ENCODE data around the gene FGFR3.

Gene FGFR3

DNA sequence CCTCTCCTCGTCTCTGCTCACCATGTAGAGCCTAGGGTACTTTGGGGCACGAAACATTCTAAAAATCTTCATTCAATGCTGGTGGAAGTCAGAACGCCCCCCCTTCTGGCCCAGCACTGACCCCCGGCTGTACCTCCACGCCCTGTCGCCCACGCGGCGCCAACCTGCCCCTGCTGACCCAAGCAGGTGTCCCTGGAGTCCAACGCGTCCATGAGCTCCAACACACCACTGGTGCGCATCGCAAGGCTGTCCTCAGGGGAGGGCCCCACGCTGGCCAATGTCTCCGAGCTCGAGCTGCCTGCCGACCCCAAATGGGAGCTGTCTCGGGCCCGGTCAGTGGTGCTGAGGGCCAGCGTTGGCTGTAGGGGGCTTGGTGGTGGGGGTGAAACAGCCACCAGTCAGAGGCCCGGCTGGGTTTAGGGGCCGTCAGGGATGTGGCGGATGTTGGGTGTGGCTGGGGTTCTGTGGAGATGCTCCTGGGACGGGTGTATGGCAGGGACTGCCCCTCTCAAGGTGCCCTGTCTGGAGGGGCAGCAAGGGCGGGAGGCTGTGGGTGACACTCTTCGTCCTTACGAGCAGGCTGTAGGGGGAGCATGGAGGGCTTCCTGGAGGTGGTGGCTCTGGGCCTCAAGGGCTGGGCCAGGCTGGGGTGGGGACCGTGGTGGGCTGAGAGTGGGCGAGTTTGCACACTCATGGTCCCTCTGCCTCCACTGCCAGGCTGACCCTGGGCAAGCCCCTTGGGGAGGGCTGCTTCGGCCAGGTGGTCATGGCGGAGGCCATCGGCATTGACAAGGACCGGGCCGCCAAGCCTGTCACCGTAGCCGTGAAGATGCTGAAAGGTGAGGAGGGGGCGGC is 11.8 kb downstream of the FGFR3 start:
- no peak for FAIRE-seq

- no peak for FAIRE-seq
Observed at GRCh38 chr4:1805493-1806222, 12.6 kb downstream of the FGFR3 start.

GRCh38 chr4:1806223-1806564 is 13.1 kb downstream of the FGFR3 start:
- FAIRE-seq: no peak

GRCh38 chr4:1806596-1807331 is 13.7 kb downstream of the FGFR3 start:
- no peak for FAIRE-seq

GRCh38 chr4:1807332-1807777 is 14.3 kb downstream of the FGFR3 start:
- FAIRE-seq: no peak

DNA sequence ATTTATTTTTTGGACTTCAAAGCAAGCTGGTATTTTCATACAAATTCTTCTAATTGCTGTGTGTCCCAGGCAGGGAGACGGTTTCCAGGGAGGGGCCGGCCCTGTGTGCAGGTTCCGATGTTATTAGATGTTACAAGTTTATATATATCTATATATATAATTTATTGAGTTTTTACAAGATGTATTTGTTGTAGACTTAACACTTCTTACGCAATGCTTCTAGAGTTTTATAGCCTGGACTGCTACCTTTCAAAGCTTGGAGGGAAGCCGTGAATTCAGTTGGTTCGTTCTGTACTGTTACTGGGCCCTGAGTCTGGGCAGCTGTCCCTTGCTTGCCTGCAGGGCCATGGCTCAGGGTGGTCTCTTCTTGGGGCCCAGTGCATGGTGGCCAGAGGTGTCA is 15.3 kb downstream of the FGFR3 start:
- FAIRE-seq: peak; percentile 15

DNA sequence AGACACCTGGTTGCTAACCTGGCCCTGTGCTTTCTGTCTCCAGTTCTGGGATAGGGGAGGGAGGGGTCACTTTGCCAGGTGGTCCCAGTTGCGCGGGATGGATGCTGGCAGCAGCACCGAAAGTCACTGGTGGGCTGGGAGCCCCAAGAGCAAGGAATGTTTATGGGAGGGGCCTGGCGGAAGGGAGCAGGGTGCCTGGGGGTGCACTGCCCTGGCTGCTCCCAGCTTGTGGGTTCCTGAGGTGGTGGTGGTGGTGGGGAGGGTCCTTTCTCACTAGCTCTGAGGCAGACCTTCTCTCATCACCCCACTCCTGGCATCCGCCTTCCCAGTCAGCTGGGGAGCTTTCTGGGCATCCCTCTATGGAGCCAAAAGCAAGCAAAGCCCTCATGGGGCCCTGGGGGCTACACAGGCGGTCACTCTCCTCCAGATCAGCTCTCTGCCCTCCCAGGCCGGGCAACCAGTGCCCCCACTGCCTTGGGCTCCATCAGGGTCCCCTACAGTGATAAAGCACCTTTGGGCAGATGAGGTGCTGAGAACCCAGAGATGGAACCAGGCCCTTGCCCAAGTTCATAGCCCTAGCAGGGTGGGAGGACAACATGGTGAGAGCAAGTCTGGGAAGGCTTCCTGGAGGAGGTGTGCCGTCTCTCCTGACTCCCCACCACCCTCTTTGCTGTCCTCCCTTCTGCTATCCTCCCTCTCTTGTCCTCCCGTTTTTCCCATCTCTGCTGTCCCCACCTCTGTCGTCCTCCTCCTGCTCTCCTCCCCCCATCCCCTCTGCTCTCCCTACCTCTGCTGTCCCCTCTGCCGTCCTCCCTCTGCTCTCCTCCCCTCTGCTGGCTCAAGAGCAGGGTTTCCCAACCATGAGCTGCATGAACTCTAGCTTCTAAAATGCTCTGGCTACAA is 16.0 kb downstream of the FGFR3 start:
- FAIRE-seq: no peak

DNA sequence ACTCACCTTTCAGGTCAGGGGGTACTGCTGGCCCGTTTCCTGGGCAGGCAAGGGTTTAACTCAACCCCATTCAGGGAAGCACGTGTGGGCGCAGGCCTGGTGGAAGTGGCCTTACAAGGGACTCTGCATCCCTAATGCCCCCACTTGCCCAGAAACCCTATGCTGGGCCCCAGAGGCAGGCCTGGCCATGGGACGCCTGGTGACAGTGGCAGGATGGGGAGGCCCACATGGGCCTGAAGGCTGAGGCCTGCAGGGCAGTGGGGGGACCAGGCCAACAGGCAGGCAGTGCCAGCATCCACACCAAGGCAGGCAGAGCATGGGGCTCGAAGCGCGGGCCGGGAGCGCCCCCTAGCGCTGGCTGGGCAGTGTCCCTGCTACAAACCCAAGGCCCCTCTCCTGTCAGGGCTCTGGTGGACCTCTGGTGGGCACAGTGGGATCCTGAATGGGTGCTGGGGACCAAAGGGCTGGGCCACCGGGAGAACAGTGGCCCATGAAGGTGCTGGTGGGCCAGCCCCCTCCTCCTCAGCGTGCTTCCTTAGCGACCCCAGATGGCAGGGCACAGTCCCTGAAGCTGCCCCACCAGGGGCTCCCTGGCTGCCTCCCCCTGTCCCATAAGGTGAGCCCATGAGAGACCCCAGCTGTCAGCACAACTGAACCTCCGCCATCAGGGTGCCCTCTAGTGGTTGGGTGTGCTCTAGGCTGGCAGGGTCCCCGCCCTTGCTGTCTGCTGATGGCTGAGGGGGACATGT is 16.8 kb downstream of the FGFR3 start:
- FAIRE-seq: no peak

DNA sequence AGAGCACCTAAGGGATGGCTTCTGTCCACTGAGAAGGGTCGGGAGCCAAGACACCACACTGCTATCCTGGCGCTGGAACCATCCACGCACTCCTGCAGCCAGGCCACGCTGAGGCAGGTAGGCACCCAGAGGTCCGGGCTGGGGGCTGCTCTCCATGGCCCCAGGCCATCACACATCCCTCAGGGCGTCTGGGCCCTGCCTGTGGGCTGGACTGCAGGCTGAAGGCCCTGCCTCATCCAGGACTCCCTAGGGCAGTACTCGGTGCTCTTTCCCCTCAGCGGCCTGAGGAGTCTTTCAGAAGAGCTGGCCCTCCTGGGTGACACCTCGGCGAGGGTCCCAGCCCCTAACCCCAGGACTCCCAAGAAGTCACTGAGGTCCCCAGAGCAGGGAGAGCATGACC is 17.7 kb downstream of the FGFR3 start:
- no peak for FAIRE-seq

DNA sequence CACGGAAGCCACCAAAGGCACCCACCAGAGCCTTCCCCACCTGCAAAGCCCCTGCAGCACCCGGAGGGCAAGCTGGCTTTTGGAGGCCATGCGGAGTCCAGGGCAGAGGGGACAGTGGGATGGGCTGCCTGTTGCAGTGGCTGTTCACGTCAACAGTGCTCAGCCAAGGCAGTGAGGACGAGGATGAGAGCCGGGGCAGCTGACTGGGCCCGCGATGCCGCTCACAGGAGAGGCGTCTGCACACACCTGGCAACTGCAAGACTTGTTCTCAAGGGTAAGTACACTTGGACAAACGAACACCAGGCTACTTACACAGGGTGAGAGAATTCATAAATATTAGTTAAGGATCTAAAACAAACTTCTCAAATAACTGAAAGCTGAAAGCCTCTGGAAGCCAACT is 19.6 kb downstream of the FGFR3 start:
- FAIRE-seq: no peak

DNA sequence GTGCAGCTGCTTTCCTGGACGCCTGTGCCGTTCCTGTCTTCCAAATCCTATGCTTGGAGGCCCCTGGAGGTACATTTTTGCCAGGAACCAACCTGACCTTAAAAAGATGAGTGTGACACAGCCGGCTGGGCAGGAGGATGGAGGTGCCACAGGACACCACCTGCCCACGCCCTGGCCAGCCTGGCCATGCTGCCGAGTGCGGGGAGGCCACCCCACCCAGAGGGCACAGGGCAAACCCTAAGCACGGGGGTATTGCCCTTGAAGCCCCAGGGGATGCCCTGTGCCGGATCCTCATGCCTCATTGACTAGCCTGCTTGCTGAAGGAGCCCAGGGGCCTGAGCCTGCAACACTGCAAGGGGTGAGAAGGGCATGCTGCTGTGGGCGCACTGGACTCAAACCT is 20.1 kb downstream of the FGFR3 start:
- FAIRE-seq: no peak

GRCh38 chr4:1813915-1814314 is 20.8 kb downstream of the FGFR3 start:
- FAIRE-seq: no peak

DNA sequence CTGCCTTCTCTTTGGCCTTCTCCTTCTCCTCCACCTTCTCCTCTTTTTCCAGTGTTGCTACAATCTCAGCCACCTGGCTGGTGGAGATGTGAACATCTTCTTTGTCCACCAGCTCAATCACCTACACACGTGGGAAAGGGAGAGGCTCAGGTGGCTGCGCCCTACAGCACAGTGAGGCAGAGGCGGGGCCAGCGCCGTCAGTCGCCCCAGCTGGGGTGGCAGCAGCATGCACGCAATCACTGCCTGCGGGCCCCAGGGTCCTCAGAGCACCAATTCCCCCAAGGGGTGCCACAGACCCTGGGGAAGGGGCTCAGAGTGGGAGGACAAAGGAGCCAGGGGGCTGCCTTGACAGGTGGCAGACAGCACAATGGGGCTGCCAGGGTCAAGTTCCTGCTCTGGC is 21.4 kb downstream of the FGFR3 start:
- FAIRE-seq: no peak

GRCh38 chr4:1815096-1815996 is 22.3 kb downstream of the FGFR3 start:
- FAIRE-seq: no peak

GRCh38 chr4:1815997-1816860 is 23.1 kb downstream of the FGFR3 start:
- FAIRE-seq: no peak

DNA sequence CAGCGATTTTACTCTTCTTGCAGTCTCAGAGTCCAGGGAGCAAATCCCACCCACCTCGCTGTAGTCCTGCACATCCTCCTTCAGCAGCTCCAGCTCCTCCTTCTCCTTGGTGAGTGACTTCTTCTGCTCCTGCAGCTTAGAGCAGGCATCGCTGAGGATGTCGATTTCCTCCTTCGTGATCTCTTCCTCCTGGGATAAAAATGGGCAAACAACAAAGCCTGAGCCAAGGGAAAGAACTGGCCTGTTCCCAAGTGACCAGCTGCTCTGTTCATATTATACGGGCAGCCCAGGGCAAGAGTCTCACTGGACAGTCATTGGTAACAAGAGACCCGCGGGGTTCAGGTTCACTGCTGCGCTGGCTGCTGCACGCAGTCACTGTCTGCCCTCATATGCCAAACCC is 26.2 kb downstream of the FGFR3 start:
- no peak for FAIRE-seq

- FAIRE-seq: no peak
Observed at GRCh38 chr4:1819816-1820215, 26.7 kb downstream of the FGFR3 start.

GRCh38 chr4:1821679-1822567 is 28.8 kb downstream of the FGFR3 start:
- no peak for FAIRE-seq
